Vagina (tissue), 2 donors: ENCODE data around the gene HPD.

Experiments
- CTCF ChIP-seq, 3 experiments: fragments of 450-650 bp in 2 of 3; fragments of 200-600 bp in 1 of 3; sonication (generic) in 1 of 3; IDR thresholded peaks; one replicate each; pipeline ENCODE4 v1.5.1; 2017 to 2019; ENCODE audit warnings: antibody characterized with exemption in 3 of 3, mild to moderate bottlenecking in 2 of 3, moderate library complexity in 2 of 3
- POLR2A ChIP-seq, 2 donors: fragments of 450-650 bp; IDR thresholded peaks; one replicate each; pipeline ENCODE4 v1.6.1; 2017; ENCODE audit warnings: antibody characterized with exemption in 2 of 2, mild to moderate bottlenecking in 2 of 2, moderate library complexity in 2 of 2
- POLR2AphosphoS5 ChIP-seq, 2 donors: sonication (generic); formaldehyde crosslinking; IDR thresholded peaks; one replicate each; pipeline ENCODE4 v1.9.0; 2017; ENCODE audit warnings: antibody characterized with exemption in 2 of 2, mild to moderate bottlenecking in 2 of 2, low read depth in 1 of 2; ENCODE audit not compliant: insufficient read depth in 1 of 2

GRCh38 chr12:121823101-121823726 lies 35.4 kb downstream of the HPD start:
- TF ChIP-seq CTCF (IDR thresholded peaks at IDR 0.05) (no peak), POLR2A (IDR thresholded peaks at IDR 0.05) (no peak), POLR2AphosphoS5 (IDR thresholded peaks at IDR 0.05; ENCODE audit: insufficient read depth in 1 of 2, low read depth in 1 of 2) (no peak)
